IPS-20b (cell line): Measurements from ENCODE around the gene TM9SF1.
"Not testable (repeated sequence)": the region's sequence is repeated elsewhere in the genome, so short reads cannot be mapped to it uniquely, and the experiment has no call there.

Source experiments
- H3K27ac ChIP-seq: one replicate; pipeline ENCODE4 v1.5.1; 2013; ENCODE audit warnings: low read length
- H3K27me3 ChIP-seq: 2 replicates; pipeline ENCODE4 v1.6.1; 2013; ENCODE audit warnings: mild to moderate bottlenecking, low read length, inconsistent platforms; ENCODE audit not compliant: insufficient read depth
- H3K36me3 ChIP-seq: 2 replicates; pipeline ENCODE4 v1.6.1; 2013; ENCODE audit warnings: low read depth, mild to moderate bottlenecking, inconsistent platforms, low read length, moderate library complexity; ENCODE audit not compliant: insufficient read depth
- H3K4me1 ChIP-seq: 2 replicates; pipeline ENCODE4 v1.6.1; 2013; ENCODE audit warnings: mild to moderate bottlenecking, control low read depth, inconsistent platforms, low read length, moderate library complexity; ENCODE audit not compliant: insufficient read depth
- H3K4me3 ChIP-seq: 2 replicates; pipeline ENCODE4 v1.5.1; 2013; ENCODE audit warnings: mild to moderate bottlenecking, low read length, inconsistent platforms
- H3K9ac ChIP-seq: 2 replicates; pipeline ENCODE4 v1.6.1; 2013; ENCODE audit warnings: low read depth, mild to moderate bottlenecking, inconsistent platforms, low read length, moderate library complexity
- H3K9me3 ChIP-seq: 2 replicates; pipeline ENCODE4 v1.6.1; 2013; ENCODE audit warnings: mild to moderate bottlenecking, low read depth, low read length, inconsistent platforms; ENCODE audit not compliant: insufficient read depth

Gene TM9SF1

DNA sequence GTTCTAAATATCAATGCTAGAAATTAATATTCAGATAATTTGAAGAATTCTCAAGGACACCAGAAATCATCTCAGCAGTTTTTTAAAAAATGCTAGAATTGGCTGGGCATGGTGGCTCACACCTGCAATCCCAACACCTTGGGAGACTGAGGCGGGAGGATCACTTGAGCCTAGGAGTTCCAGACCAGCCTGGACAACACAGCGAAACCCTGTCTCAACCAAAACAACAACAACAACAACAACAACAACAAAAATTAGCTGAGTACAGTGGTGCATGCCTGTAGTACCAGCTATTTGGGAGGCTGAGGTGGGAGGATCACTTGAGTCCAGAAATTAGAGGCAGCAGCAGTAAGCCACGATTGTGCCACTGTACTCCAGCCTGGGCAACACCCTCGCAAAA is 23.8 kb upstream of the TM9SF1 start:
- no peak overlapping the region for H3K9ac ChIP-seq
- H3K36me3 ChIP-seq, result peaks cover 7% of the 10 kb centered on the region

DNA sequence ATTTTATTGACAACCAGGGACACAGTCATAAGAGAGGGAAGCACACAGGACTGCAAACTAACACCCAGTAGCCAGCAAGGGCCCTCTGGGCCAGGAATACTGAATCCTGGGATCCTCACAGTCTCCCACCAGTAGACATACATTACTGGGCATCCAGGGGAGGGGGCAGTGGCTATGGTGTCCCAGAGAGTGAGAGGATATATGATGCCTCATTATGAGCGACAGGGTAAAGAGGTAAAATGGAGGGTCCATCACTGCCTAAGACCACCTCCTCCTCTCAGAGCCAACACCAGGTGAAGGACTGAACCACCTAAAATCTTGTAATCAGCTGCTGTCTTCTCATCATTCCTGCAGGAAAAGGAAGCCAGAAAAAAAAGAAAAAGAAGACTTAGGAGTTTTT is 21.6 kb upstream of the TM9SF1 start:
- not testable (repeated sequence) for H3K9me3 ChIP-seq, H3K4me1 ChIP-seq, H3K9ac ChIP-seq, H3K4me3 ChIP-seq, H3K27ac ChIP-seq, H3K27me3 ChIP-seq
- peaks cover 10% of the 10 kb centered on the region for H3K36me3 ChIP-seq

More for the DNA sequence above, 23.8 kb upstream of the TM9SF1 start:
- H3K4me3 ChIP-seq, result no peak overlapping the region
- H3K4me1 ChIP-seq, result no peaks in the 10 kb centered on the region
- H3K27me3 ChIP-seq, result no peaks in the 10 kb centered on the region
- H3K27ac ChIP-seq, result no peak overlapping the region
- H3K9me3 ChIP-seq, result no peaks in the 10 kb centered on the region

DNA sequence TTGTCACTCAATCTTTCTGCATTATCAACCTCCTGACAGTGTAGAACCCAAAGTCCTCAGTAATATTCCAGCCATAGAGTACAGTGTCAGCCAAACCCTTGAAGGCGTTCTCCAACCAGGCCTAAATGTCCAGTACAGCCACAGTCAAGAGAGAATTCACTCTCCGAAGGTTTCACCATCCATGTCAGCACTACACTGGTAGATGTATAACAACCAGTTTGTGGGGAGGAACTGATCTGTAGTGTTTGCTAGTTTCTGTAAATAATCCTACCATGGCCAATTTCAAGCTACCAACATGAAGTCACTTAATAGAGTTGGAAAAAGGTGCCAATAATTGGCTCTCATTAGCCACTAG is 21.1 kb upstream of the TM9SF1 start:
- H3K4me3 ChIP-seq, result peak overlapping the region; percentile 95; the same call in 1 of the 2 replicates
- no peak overlapping the region for H3K27ac ChIP-seq

DNA sequence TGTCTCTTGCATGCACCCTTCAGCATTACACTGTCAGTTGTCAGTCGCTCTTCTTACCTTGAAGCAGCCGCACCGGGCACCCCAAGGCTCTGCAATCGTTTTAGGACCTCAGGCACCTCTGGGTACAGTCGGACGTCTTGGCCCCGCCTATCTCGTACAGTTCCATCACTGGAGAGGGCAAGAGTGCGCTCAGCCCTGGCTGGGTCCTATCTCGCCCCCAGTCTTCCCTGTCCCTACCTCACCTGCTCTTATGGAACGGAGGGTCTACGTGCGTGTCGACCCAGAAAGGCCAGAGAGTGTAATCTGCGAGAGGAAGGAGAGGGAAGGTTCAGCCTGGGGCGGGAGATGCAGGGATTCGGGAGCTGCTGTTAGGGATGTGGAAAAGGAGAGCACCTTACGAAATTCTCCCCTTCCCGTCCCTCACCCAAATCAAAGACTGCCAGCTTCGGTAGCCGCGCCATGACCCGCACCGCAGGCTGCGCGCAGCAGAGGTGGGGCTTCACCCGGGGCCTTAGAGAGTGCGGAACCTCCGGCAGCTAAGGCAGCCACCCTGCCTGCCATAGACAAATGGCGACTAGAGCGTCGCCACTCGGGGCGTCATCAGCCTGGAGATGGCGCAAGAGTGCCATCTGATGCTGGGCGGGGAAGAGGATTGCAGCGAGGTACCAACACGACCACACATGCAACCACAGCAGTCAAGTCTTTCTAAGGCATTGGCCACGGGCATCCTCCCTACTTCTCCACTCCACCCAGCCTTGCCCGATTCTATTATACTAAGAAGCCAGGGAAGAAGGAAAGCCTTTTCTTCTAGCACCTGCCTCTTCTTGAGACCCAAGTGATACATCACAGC is 20.5 kb upstream of the TM9SF1 start, which contains the start of gene MDP1:
MDP1 (minus strand) TSS at position 572 of the 850 bp plus-strand sequence; CDS start at position 461, 111 bp downstream.
- H3K9ac ChIP-seq, result peak within 1 kb of the TSS; percentile 89
- H3K9me3 ChIP-seq, result no peaks in the 10 kb centered on the region
- H3K4me1 ChIP-seq, result peaks cover 3% of the 10 kb centered on the region; the same call in 1 of the 2 replicates
- H3K4me3 ChIP-seq, result peak within 1 kb of the TSS; percentile 95
- no peaks in the 10 kb centered on the region for H3K27me3 ChIP-seq
- peak within 1 kb of the TSS; percentile 45 for H3K27ac ChIP-seq
- peaks cover 21% of the 10 kb centered on the region for H3K36me3 ChIP-seq

More for the DNA sequence above, 21.1 kb upstream of the TM9SF1 start:
- no peaks in the 10 kb centered on the region for H3K9me3 ChIP-seq
- peaks cover 3% of the 10 kb centered on the region; the same call in 1 of the 2 replicates for H3K4me1 ChIP-seq
- H3K9ac ChIP-seq, result no peak overlapping the region; the same call in 1 of the 2 replicates
- H3K36me3 ChIP-seq, result peaks cover 15% of the 10 kb centered on the region
- H3K27me3 ChIP-seq, result no peaks in the 10 kb centered on the region

DNA sequence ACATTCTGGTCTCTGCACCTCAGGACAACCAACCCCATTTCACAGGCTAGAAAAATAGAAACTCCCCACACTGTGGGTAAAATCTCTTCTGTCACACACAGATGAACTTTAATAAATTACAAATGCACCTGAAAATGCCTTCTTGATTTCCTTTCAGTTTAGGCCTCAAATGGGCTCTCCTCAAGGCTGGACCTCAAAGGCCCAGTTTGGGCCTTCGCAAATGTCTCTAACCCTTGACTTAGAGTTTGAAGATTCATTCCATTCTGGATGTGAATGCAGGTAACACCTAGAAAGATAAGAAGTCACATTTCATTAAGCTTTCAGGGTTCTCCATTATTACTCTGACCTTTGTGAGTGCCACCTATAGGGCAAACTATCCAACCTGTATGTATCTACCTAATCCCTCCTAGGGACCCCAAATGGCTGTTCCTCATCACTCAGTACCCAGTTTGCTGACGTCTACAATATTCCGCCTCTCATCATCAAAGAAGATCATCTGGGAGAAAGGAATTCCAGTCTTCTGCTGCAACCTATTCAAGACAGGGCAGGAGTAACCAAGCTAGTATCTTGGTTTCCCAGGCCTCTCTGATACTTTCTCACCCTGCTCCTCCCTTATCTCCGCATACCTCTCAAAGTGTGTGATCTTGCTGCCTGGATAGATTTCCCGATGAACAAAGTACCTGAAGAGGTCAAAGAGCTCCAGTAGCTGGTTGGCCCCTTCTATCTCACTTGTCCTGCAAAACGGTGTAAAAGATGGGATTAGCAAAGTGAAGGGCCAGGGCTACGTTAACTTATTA is 18.8 kb upstream of the TM9SF1 start:
- H3K4me1 ChIP-seq, result peaks cover 3% of the 10 kb centered on the region; the same call in 1 of the 2 replicates
- H3K9ac ChIP-seq, result peak overlapping the region; percentile 88; the same call in 1 of the 2 replicates
- H3K36me3 ChIP-seq, result peaks cover 38% of the 10 kb centered on the region
- H3K4me3 ChIP-seq, result peak overlapping the region; percentile 86
- H3K27ac ChIP-seq, result peak overlapping the region; percentile 63
- H3K9me3 ChIP-seq, result no peaks in the 10 kb centered on the region
- no peaks in the 10 kb centered on the region for H3K27me3 ChIP-seq

DNA sequence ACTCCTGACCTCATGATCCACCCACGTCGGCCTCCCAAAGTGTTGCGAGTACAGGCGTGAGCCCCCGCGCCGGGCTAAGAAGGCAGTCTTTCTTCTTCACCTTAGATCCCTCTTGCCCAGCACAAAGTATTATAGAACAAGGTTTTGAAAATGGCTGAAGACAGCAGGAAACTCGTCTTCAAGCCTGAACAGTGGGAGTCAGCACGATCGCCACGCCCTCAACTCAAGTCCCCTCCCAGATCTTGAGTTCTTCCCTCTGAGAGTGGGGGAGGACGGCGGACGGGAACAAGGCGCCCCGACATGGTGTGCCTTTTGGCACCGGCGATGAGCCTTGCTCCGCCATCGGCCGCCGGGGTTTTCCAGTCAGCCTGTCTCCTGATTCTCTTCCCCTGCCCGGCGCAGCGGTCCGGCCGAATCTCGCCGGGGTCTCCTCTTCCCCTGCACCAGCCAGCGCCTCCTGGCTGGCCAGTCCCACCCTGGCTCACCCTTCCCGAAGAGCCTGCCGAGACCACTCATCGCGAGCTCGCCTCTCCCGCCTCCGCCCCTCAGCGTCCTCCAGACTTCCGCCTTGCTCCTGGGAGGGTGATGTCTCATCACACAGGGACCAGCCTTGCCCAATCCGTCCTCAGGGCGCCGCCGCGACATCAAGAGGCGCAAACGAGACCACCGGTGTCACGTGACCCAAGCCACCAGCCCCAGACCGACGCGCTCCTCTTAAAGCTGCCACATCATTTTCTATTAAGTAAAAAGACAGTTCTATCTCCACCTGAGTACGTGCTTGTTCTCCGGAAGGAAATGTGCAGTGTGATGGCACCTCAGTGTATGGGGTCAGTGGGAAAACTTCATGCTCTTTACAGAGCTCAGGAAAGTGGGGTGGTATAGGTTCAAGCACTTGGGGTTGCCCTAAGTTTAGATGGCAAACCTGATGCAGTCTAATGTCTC is 18.0 kb upstream of the TM9SF1 start, which contains the start of gene CHMP4A:
CHMP4A (minus strand) TSS at position 565 of the 942 bp plus-strand sequence; CDS start at position 516, 49 bp downstream.
- H3K9ac ChIP-seq, result peak within 1 kb of the TSS; percentile 88
- H3K4me3 ChIP-seq, result peak within 1 kb of the TSS; percentile 86
- H3K27me3 ChIP-seq, result no peaks in the 10 kb centered on the region
- H3K36me3 ChIP-seq, result peaks cover 43% of the 10 kb centered on the region
- H3K9me3 ChIP-seq, result no peaks in the 10 kb centered on the region
- peak within 1 kb of the TSS; percentile 93 for H3K27ac ChIP-seq
- H3K4me1 ChIP-seq, result peaks cover 3% of the 10 kb centered on the region; the same call in 1 of the 2 replicates

DNA sequence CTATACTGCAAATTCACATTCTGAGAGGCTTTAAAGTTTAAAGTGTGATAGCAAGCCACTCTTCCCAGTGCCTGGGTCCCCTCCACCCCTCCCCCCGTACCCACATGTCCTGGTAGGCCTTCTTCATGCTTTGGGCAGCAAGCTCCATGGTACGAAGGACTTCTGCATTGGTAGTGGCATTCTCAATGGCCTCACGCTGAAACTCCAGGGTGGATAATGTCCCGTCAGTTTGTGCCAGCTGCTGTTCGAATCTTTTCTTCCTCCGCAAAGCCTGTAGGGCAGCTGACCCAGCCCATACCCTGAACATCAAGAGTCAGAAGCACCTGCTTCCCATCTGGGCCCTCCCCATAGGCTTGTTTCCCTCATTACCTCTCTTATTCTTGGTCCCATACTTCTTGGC is 16.1 kb upstream of the TM9SF1 start:
- no peak overlapping the region for H3K9ac ChIP-seq

DNA sequence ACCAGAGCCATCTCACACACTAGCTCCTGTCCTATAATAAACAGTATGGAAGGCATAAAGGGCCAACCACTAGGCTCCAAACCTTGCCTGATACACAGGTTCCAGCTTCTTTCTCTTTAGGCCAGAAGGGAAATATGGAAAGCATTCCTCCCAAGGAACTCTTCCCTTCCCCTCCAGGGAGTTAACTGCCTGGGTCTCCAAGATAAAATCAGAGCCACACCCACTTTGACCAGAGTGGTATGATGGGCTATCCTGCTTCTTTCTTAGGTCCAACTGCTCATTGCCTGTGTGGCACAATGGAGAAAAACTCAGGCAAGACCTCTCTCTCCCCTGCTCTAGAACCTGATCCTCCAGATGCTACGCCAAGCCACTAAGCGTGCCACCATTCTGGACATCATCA is 12.4 kb upstream of the TM9SF1 start:
- no peaks in the 10 kb centered on the region for H3K27me3 ChIP-seq
- no peak overlapping the region for H3K27ac ChIP-seq
- H3K36me3 ChIP-seq, result peaks cover 74% of the 10 kb centered on the region

More for the DNA sequence above, 16.1 kb upstream of the TM9SF1 start:
- peaks cover 3% of the 10 kb centered on the region; the same call in 1 of the 2 replicates for H3K4me1 ChIP-seq
- no peaks in the 10 kb centered on the region for H3K27me3 ChIP-seq
- H3K4me3 ChIP-seq, result no peak overlapping the region
- no peaks in the 10 kb centered on the region for H3K9me3 ChIP-seq
- H3K36me3 ChIP-seq, result peaks cover 58% of the 10 kb centered on the region
- no peak overlapping the region for H3K27ac ChIP-seq

DNA sequence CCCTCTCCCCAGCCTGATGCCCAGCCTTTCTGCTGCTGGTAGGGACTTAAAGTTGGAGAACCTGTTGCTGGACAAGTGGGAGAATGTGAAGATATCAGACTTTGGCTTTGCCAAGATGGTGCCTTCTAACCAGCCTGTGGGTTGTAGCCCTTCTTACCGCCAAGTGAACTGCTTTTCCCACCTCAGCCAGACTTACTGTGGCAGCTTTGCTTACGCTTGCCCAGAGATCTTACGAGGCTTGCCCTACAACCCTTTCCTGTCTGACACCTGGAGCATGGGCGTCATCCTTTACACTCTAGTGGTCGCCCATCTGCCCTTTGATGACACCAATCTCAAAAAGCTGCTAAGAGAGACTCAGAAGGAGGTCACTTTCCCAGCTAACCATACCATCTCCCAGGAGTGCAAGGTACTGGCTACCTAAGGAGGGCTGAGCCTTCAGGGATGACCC is 11.9 kb upstream of the TM9SF1 start:
- Histone ChIP-seq H3K9ac (no peak overlapping the region), H3K27ac (no peak overlapping the region), H3K9me3 (no peaks in the 10 kb centered on the region), H3K27me3 (no peaks in the 10 kb centered on the region), H3K4me3 (no peak overlapping the region), H3K4me1 (peaks cover 5% of the 10 kb centered on the region; the same call in 1 of the 2 replicates), H3K36me3 (peaks cover 74% of the 10 kb centered on the region)

More for the DNA sequence above, 12.4 kb upstream of the TM9SF1 start:
- Histone ChIP-seq H3K4me1 (peaks cover 5% of the 10 kb centered on the region; the same call in 1 of the 2 replicates), H3K9ac (no peak overlapping the region), H3K4me3 (no peak overlapping the region), H3K9me3 (no peaks in the 10 kb centered on the region)

DNA sequence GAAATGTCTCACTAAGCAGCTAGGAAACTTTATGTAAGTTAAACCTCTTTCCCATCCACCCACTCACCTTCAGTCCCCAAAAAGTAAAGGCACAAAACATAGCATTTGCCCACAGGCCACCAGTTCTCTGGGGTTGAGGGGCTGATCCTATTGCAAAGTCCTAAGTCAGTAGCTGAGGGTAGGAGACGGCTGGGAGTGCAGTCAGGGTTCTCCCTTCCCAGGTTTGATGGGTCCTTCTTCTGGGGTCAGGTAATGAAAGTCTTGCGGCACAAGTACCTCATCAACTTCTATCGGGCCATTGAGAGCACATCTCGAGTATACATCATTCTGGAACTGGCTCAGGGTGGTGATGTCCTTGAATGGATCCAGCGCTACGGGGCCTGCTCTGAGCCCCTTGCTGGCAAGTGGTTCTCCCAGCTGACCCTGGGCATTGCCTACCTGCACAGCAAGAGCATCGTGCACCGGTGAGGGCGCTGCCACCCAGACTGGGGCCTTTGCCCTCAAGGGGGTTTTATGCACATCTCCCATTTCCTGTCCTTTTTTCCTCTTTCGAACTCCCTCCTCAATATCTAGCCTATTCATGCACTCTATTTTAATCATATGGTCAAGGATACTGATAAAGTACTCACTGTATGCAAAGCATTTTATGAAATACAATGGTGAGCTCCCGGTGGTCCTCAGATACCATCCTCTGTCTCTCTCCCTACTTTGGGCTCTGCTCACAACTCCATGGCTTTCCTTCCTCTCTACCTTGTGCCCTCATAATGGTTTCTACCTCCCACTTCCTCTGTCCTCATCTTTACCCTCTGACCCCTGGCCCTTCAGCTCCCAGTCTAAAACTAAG is 11.2 kb upstream of the TM9SF1 start:
- Histone ChIP-seq H3K4me3 (no peak overlapping the region), H3K36me3 (peaks cover 74% of the 10 kb centered on the region), H3K9me3 (peaks cover 3% of the 10 kb centered on the region; the same call in 1 of the 2 replicates), H3K9ac (no peak overlapping the region), H3K27ac (no peak overlapping the region), H3K4me1 (peaks cover 5% of the 10 kb centered on the region; the same call in 1 of the 2 replicates), H3K27me3 (no peaks in the 10 kb centered on the region)
